Measurements from ENCODE around the gene POU6F2. TPM values are rescaled to one million over a fixed set of nuclear protein-coding genes. Genes with fewer than 3 reads are reported as not detected.

Gene POU6F2
- total RNA-seq, 1 donor from 2014 or later = not detected

DNA sequence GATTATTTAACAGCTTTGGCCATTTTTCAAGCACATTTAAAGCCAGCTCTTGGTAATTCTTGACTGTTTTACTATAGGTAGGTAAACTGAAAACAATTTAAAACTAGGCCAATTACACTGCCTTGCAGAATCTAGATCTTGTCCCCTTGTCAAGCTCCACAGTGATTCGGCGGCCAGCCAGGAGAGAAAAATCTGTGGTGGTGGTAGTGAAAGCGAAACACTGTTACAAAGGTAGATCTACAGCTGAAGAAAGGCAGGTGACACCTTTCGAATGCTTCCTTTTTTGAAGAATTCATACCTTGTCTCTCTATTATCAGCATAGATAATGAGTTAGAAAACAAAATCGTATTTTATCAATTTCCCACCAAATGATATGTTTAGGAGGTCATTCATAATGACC, 218.3 kb downstream of the POU6F2 start:
- no peak for DNase-seq

DNA sequence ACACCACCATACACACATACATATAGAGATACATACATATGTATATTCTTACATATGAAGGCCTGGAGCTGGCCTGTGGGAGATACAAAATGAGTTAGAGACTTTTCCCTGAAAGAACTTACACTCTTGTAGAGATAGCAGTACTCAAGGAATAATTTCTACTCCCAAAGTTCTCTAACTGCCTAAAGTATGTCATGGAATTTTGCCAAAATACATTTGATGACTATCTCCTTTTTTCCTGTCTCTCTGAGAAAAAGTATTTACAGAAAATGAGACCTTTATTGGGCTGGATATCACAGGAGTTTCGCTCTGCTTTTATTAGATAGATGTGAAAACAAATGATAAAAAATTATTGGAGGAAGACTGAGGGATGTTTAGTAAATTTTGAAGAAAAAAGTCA, 220.1 kb downstream of the POU6F2 start:
- no peak for DNase-seq

DNA sequence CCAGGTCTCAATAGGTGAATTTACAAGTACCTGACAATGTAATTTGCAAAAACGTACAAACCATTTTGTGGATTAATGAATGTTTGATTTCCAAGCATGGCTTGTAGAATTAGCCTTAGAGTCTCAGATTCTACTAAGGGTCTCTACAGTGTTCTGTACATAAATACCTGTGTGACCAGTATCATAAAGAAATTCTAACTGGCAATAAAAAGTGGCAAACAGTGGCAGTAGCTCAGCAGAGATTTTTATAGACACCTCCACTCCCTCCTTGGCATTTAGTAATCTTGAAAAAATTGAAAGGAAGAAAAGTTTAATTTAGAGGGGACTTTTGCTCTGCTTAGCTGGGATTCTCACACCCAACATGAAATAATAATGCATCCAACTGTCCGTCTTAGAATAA, 220.8 kb downstream of the POU6F2 start:
- DNase-seq = no peak

DNA sequence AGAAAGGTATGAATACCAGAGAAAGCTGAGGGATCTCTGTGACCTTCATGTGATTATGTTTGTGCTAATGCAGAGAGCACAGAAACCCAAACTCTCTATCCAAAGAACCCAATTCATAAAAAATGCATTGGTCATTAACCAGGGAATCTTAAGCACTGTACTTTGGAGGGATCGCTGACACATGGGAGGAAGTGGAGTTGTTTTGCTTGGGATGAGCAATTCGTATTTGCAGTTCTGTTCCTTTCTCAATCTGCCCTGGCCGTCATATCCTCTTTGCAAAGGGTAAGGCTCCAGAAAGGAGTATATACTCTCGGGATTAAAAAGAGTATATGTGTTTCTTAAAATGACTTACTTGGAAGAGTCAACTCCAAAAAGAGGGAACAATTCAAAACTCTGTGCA, 221.3 kb downstream of the POU6F2 start:
- no peak for DNase-seq

DNA sequence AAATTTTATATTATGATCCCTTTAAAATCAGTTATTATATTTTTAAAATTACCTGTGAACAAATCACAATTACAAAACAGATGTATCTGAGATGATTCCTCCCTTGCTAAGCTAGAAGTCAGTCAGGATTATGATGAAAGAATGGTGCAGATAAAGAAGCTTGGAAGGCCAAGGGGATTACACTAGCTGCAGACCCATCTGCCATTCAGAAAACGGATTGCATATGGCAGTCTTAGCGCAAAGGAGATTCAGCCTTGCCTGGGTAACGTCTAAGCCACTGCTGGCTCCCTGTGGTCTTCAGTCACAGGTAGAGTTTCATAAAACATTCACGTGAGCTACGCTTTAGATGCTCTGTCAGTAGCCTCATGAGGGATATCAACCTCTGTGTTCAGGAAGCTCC, 222.2 kb downstream of the POU6F2 start:
- DNase-seq = no peak

DNA sequence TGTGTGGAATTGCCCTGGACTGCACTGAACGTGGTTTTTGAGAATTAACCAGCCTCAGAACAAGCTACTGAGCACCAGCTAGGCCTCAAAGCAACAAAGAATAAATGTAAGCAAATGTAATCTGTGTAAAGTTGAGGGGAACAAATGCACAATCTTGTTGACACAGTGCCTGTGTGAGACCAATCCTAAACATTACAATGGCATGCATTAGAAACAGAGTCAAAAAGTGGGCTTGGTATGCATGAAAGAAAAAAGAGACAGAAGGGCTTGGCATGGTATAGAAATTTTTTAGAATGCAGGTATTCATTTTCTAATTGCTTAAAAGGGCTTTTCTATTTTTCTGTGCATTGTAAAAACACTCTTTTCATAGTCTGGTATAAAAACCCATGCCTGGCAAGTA, 224.3 kb downstream of the POU6F2 start:
- DNase-seq = no peak

DNA sequence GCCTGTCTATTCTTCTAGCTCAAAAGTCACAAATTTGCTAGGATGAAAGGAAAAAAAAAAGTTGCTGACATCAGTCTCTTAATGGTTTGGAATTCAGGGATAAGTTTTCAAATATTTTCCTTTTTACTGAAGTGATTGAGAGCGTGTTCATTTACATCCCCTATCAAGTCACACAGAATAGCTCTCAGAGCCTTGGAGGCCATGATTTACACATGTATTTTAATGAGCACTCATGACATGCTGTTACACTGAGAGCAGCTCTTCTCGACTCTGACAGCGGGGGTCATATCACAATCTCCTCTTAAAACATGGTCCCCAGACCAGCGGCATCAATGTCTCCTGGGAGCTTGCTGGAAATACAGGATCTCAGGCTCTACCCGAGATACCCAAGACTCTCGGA, 232.7 kb downstream of the POU6F2 start:
- no peak for DNase-seq

DNA sequence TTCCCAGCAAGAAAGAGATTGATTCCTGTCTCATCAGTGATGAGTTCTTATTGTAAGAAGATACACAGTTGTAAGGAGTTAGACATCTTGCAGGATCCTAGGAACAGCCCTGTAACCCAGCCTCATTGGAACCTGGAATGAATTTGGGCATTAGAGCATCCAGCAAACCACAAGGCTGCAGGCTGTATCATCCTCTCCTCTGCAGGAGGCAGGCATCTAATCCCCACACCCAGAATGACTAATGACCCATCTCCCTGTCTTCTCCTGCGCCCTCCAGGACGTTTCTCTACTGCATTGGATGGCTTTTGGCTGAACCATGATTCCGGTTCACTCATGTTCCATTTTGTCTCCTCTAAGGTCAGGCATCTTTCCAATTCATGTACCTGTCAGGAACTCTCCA, 233.9 kb downstream of the POU6F2 start:
- no peak for DNase-seq

DNA sequence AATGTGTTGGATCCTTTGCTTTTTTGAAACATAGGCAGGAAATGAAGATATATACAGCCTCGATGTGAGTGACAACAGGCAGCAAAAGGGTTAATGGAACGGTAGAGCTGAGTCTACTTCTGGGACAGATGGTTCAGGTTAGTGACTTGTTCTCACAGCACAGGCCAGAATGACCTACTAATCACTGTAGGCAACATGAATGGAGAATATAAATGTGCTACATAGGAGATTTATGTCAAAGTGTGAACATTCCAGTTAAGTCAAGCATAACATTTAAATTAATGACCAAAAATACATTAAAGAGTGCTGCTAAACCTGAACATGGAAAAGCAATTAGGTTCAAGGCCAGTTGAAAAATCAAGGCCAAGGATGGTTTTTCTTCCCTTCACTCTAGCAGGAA, 235.2 kb downstream of the POU6F2 start:
- no peak for DNase-seq

DNA sequence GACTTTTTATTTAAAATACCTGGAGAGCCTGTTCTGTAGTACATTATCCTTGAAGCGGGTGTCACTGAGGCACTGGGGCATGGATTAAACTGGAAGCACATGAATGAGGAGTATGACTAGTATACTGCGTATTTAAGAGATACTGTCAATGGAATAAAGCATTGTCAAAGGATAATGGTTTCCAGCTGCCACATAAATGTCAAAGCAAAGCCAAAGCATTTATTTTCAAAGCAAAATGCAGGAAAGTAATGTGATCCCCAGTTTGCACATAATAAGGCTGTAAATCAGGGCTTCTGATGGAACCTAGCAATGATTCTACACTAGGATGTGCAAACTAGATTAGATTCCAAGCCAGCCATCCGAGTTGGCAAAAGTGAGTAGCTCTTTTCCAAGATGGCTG, 240.1 kb downstream of the POU6F2 start:
- no peak for DNase-seq

DNA sequence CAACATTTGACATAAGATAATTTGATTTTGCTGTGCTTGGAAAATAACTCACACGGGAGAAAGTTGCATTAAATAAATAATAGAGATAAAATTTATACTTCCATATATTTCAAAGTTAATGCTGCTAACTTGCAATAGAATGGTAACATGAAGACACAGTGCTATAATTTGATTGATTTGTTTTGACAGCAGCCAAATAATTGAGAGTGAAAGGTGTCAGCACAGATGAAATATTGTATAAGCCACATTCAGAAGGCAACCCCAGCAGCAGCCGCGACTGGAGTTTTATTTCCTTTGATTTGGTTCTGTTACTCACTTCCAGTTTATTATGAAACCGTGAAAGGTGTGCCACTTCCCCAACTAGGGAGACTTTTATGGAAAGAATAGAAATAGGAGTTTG, 242.2 kb downstream of the POU6F2 start:
- DNase-seq = no peak

DNA sequence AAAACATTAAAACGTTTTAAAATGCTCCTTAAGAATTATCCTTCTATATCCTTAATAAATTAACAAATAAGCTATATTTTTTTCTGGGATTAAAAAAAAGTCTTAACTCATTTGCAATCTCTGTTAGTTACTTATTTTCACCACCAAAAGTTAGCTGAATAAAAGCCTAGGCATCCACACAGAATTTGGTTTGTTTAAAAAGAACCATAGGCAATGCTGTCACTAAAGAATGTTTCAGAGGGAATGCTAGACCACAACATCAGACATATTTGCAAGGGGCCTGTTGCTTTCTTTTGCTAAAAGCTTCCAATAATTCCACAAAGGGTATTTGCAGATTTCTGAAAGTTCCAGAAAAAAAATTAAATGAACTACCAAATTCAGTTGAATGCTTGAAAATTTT, 244.2 kb downstream of the POU6F2 start:
- DNase-seq = no peak

DNA sequence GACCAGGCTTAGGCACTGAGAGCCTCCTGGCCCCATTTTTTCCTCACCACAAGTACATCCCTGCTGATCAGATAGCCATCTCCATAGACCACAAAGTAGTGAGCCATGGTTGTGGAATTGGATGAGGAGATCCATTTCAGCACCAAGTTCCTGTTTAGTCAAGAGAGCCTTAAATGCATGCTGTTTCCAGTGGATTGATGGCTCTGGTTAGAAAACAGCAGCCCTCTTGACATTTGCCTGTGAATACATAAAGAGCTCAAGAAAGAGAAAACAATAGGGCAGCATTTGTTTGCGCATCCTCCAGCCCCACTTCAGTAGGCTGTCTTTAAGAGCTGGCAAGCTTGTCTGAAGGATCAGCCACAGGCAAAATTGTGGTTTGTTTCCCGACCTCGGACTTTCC, 251.2 kb downstream of the POU6F2 start:
- no peak for DNase-seq

DNA sequence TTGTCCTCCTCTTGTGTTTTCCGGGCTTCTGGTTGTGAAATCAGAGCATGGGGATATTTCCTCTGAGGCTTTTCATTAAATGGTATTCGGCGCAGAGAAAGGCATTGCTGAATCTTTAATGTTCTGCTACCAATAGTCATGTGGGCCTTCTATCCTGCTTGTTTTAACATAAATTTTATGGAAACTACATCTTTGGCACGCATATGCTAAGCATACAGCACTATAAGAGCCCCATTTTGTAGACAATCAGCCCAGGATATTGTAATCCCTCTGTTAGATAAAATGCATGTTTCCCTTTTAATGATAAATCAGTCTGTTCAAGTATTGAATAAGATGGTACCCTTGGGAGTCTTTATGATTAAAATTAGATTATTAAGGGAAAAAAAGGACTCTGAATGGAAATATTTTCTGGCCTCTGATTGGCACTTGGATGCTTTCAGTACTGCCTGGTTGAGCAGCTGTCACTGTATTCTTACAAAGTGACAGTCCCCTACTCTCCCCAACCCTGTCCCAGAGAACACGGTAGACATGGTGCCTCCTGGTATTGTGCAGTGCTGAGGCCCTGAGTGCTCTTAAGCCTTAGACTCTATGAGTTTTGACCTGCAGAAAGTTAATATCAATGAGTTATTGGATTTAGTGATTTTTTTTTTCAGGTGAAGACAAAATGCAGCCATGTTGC, 256.3 kb downstream of the POU6F2 start:
- DNase-seq = no peak

DNA sequence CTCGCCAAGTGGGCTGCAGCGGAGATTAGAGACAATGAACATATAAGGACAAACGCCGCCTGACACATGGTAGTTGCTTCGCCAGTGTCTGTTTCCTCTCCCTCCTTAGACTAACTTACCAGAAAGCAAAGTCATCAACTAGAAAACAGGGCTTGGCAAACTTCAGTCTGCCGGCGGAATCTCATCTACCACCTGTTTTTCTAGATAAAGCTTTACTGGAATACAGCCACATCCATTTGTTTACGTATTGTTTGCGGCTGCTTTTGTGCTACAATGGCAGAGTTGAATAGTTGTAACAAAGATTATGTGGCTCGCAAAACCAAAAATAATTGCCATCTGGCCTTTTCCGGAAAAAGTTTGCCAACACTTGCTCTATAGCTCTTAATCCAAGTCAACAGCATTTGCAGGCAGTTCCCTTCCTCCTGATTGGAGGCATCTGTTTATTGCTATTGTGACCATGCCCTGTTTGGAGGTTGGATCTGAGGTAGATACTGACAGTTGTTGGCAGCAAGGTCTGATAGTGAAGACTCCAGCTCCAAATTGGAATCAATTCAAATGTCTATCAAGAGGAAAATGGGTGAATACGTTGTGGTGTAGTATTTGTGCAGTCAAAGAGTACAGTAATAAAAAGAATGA, 260.6 kb downstream of the POU6F2 start:
- no peak for DNase-seq

DNA sequence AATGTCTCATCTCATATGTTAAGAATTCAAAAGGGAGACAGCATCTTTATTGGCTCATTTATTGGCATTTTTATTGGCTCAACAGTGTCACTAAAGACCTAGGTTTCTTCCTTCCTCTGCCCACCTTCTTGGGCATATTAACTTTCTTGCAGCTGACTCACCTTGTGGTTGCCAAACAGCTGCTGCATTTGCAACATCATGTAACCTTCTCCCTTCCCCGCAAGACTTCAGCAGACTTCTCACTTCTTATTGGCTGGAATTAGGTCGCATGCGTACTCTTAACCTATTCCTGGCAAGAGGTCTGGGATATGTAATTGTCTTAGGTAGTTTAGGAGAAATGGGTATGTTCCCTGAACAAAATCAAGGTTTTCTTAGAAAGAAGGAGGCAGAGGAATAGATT, 263.2 kb downstream of the POU6F2 start:
- DNase-seq = no peak

DNA sequence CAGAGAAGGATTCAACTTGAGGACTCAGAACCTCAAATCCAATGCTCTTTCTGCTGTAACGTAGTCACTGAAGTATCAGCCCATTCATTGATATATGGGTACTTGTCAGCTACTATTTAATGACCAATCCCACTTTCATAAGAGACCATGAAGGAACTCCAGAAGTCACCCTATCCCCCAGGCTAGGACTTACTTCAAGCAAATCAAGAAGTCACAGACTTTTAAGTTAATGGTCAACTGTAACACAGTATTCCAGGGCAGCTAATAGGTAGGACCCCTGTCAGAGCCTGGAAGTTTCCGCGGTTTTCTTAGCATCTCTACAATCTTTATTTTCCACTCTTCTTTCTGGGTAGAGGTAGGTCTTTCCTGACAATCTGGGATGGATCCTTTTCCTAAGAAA, 269.9 kb downstream of the POU6F2 start:
- DNase-seq = no peak

DNA sequence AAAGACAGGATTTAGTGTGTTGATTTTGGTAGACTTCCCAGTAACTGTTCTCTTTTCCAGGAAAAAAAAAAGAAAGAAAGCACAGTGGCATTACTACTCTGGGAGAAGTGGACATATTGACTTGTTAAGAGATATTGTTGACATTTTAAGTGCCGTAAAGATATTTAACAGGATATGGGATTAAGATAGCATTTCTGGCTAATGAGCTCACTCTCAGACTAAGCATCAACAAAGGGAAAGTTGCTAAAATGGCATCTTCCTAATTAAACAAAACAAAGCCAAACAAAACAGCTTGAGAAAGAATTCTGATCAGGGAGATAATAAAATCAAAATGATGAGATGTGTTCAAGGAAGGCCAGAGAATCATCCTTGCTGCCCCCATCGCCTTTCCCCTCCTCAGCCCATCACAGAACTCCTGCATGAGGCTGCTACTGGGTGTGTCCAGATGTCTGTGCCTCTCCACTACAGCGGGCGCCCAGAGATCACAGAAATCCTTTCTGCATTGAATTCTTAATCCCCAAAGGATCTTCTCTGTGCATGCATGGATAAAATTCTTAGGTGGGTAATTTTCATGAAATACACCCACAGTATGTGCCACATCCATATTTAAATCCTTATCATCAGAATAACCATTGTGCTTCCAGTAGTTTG, 270.5 kb downstream of the POU6F2 start:
- no peak for DNase-seq

DNA sequence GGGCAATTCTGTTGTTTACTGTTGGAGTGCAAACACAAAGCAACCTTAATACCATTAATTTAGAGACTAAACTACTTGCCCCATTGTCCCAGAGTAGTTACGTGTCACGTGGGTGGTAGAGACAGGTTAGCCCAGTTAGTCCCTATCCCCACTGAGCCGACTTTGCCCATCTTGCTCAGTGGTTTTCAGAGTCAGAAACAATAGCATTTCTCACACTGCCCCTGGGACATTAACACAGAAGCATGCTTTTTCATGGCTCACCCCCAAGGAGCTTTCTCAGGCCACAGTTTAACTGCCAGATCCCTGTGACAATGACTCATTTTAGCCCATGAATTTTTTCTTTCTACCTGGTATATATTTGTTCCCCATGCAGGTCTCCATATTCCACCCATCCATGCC, 271.0 kb downstream of the POU6F2 start:
- no peak for DNase-seq

DNA sequence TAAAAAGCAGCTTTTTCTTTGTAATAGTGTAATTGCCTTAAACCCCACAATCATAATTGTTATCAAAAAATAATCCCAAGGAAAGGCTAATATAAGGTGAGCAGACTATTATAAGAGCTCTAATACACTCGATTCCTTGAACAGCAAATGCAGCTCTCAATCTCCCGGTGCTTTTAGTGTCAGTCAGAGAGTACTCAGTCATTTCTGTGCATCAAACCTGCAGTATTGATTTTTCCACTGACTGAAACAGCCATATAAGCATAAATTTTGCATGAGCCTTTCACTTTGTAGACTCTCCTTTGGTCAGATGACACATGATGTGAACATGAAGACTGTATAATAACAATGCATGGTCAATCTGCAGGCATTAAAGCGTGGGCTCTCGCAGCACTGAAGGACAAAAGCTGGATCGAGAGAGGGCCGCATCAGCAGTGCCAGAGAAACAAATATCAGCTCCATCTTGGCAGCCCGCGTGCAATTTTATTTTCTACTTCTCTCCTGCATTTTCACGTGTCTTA, 272.0 kb downstream of the POU6F2 start:
- no peak for DNase-seq

DNA sequence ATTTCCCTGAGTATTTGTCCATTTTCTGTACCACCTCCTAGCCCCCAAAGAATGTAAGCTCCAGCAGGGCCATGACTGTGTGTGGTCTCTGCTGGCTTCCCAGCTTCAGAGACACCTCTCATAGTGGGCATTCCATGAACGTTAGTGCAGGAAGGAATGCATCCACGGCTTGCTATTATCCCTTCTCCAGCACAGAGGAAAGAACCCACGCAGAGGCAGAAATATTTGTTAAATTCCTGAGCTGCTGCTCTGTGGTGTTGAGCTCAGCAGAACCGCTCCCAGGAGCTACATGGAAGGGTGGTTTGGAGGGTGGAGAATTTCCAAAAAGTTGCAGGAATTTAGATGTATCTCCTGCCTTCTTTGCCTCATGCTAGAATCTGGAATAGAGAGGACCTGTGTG, 275.2 kb downstream of the POU6F2 start:
- no peak for DNase-seq

DNA sequence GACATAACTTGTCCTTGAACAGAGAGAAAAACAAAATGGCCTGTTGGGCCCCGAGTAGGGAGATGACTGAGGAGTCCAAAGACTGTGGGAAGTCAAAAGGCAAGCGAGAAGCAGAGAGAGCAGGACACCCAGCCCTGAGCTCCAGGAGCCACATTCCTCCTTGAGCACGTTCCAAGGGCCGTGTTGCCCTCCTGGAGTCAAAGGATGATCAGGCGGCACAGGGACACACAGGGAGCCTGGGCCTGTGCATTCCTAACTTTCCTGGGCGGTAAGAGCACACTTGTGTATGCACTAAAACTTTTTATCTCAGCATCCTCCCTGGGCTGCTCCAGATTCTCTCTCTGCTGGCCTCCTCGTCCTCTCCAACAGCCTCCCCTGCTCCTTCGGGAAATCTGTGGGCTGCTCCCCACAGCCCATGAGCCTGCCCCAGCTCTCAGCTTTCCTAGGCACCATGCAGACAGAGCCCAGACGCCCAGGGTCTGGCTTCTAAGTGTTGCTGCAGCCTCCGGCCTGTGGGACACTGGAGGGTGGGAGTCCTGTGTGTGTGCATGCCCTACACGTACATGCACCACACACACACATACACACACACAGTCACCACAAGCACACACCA, 281.8 kb downstream of the POU6F2 start:
- DNase-seq = no peak

DNA sequence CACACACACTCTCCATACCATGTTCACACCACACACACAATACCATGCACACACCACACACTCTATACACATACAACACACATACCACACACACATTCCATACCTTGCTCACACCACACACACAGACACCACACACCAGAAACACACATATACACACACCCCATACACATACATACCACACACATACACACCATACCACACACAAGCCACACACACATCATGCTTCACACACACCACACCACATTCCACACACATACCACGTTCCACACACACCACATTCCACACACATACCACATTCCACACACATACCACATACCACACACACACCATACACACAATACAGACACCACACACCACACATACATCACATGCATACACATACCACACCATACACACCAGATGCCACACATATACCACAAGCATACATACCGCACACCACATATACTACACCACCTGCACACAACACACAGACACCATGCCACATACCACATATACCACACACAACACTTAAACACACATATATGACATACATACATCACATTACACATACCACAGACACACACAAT, 282.7 kb downstream of the POU6F2 start:
- no peak for DNase-seq
